Measurements from ENCODE around the gene GRIN3B. TPM values are rescaled to one million over a fixed set of nuclear protein-coding genes. Genes with fewer than 3 reads are reported as not detected.

The GRIN3B gene
- total and polyA plus RNA-seq, 2 of the 8 experiments (the other 6 are each of a cell fraction or from before 2014, with no cell fraction given): 0.45 to 1.0 TPM

GRCh38 chr19:1009041-1009980 lies 9.1 kb downstream of the GRIN3B start:
- POLR2A ChIA-PET (ENCODE audit: partially characterized antibody): interaction anchor here (0.9 to 7.7 kb wide), 8 partner anchors 14 to 212 kb away, joined by 3 to 81 read pairs (median 5); partner anchors contain the start of genes ABCA7, CNN2 and WDR18
- FAIRE-seq: no peak
- H3K4me1 ChIP-seq (replicated peaks in 1 of 4; ENCODE audit: control insufficient read depth in 3 of 4, insufficient read depth in 4 of 4, low read length in 3 of 4): no peaks in the 10 kb centered on the region
- H2BK15ac ChIP-seq (ENCODE audit: low read length): no peak overlapping the region
- no peak overlapping the region for H3K56ac ChIP-seq (replicated peaks; ENCODE audit: insufficient read length, low read depth, low read length)
- H3K4ac ChIP-seq (replicated peaks; ENCODE audit: insufficient read length, low read depth, low read length): no peak overlapping the region
- H2BK120ac ChIP-seq (replicated peaks; ENCODE audit: low read depth, low read length): no peak overlapping the region
- no peak for DNase-seq (ENCODE audit: low read depth in 1 of 2, low spot score in 2 of 2)
- no peak overlapping the region for H2AFZ ChIP-seq (ENCODE audit: low read length)
- no peaks in the 10 kb centered on the region for H3K79me1 ChIP-seq (ENCODE audit: low read depth, low read length)
- no peak overlapping the region for H2AK5ac ChIP-seq (ENCODE audit: low read depth, low read length)
- no peak overlapping the region for H4K8ac ChIP-seq (ENCODE audit: extremely low read depth, insufficient read depth, low read length)
- no peak overlapping the region for H4K91ac ChIP-seq (replicated peaks; ENCODE audit: insufficient read length, low read length)
- no peak overlapping the region for H4K5ac ChIP-seq (ENCODE audit: insufficient read length, low read depth, low read length)
- H3K23ac ChIP-seq (ENCODE audit: insufficient read length): no peak overlapping the region
- H3K9me3 ChIP-seq (ENCODE audit: insufficient read depth in 2 of 2, low read depth in 1 of 2, low read length in 1 of 2): no peaks in the 10 kb centered on the region
- H3K14ac ChIP-seq (ENCODE audit: insufficient read length): no peak overlapping the region
- no peak overlapping the region for H2BK20ac ChIP-seq (ENCODE audit: low read length)
- H3K4me2 ChIP-seq (ENCODE audit: insufficient read depth in 1 of 2, low read depth in 2 of 2, low read length in 2 of 2): no peak overlapping the region
- no peak overlapping the region for H3K27ac ChIP-seq (ENCODE audit: low read depth, low read length)
- H3K79me2 ChIP-seq (ENCODE audit: control insufficient read depth in 1 of 2, insufficient read depth in 2 of 2, low read length in 2 of 2): peaks cover 0 to 13% of the 10 kb centered on the region in 2 experiments; a peak in 1 of 4 replicates
- H3K27me3 ChIP-seq (replicated peaks in 1 of 4; ENCODE audit: control insufficient read depth in 3 of 4, extremely low read depth in 1 of 4, insufficient read depth in 3 of 4, low read length in 3 of 4): no peaks in the 10 kb centered on the region
- TF ChIP-seq BACH1 (IDR thresholded peaks at IDR 0.05; ENCODE audit: low read length) (no peak), CBX5 (IDR thresholded peaks at IDR 0.05; ENCODE audit: low read depth, low read length) (no peak), GABPA (IDR thresholded peaks at IDR 0.05; ENCODE audit: borderline replicate concordance, insufficient read depth, low read length) (peak; percentile 1; the same call in 1 of the 2 replicates)
- H3K4me3 ChIP-seq (ENCODE audit: extremely low read depth in 1 of 4, insufficient read depth in 2 of 4, low read depth in 3 of 4, low read length in 4 of 4): no peak overlapping the region
- no peak overlapping the region for H3K18ac ChIP-seq (ENCODE audit: extremely low read depth, low read length)
- H3K36me3 ChIP-seq (ENCODE audit: control insufficient read depth in 2 of 4, insufficient read depth in 4 of 4, low read length in 3 of 4): peaks cover 8 to 56% (median 11%) of the 10 kb centered on the region in 4 experiments; a peak in 6 of 8 replicates
- CTCF ChIA-PET (ENCODE audit: partially characterized antibody): interaction anchor here (1.4 to 2.0 kb wide), 2 partner anchors 11 to 214 kb away, joined by 4 to 8 read pairs; partner anchors contain the start of gene TMEM259
- peaks cover 2 to 13% of the 10 kb centered on the region in 2 experiments for H4K20me1 ChIP-seq (replicated peaks in 1 of 2; ENCODE audit: control insufficient read depth in 1 of 2, insufficient read depth in 2 of 2, low read length in 2 of 2)
- no peaks in the 10 kb centered on the region for H3K23me2 ChIP-seq (ENCODE audit: low read depth, low read length)
- WGBS, 2 experiments (ENCODE audit: extremely low coverage in 1 of 2, insufficient coverage in 1 of 2, insufficient read length in 1 of 2, insufficient replicate concordance in 2 of 2, low coverage in 1 of 2, low lambda C conversion rate in 2 of 2, missing lambda C conversion rate in 1 of 2): 89% methylated on average over 60 of the region's 92 CpGs; no CpG with 5 or more reads in 1 of the 2 experiments
- H3K9ac ChIP-seq (replicated peaks in 1 of 4; ENCODE audit: extremely low read depth in 1 of 4, low read depth in 3 of 4, low read length in 3 of 4): no peak overlapping the region
- no peak overlapping the region for H2BK12ac ChIP-seq (ENCODE audit: low read depth, low read length)
- no peak overlapping the region for H2BK5ac ChIP-seq (ENCODE audit: low read depth, low read length)

Measured in H1 (cell line).